PC-9 (cell line): Measurements from ENCODE around the gene PPA1. TPM values are rescaled to one million over a fixed set of nuclear protein-coding genes. Genes with fewer than 3 reads are reported as not detected.

ENCODE experiments used
- BruUV-seq: library from RNA; stranded (reverse); fragments of 400-500 nt; replicated peaks from 2 replicates; lab custom pipeline; 2021; lab: Mats Ljungman, UMichigan
- CTCF ChIA-PET: fragments of 300-600 bp; sonication (Branson Sonifier 250); formaldehyde crosslinking; loops from one replicate; lab custom pipeline; 2022; ENCODE audit warnings: antibody characterized with exemption; lab: Charles Lee
- POLR2A ChIA-PET: fragments of 300-600 bp; sonication (Branson Sonifier 250); formaldehyde crosslinking; loops from one replicate; lab custom pipeline; 2022; ENCODE audit warnings: antibody characterized with exemption; ENCODE audit not compliant: unreplicated experiment; lab: Charles Lee
- DNase-seq, 2 experiments: peaks; one replicate each; pipeline versions ENCODE4 v3.0.0 to v3.0.0-alpha.2; 2015 to 2022; ENCODE audit warnings: mixed read lengths in 1 of 2
- H2AFZ ChIP-seq: fragments of 200-600 bp; sonication (generic); 2 replicates; pipeline ENCODE4 v1.8.1; 2017; ENCODE audit warnings: antibody characterized with exemption
- H3F3A ChIP-seq: fragments of 200-600 bp; sonication (generic); 2 replicates; pipeline ENCODE4 v1.8.1; 2017; ENCODE audit warnings: antibody characterized with exemption, mild to moderate bottlenecking, low read depth; ENCODE audit not compliant: insufficient read depth
- H3K27ac ChIP-seq: fragments of 200-600 bp; sonication (generic); 2 replicates; pipeline ENCODE4 v1.6.1; 2016; ENCODE audit warnings: mixed run types
- H3K27me3 ChIP-seq: fragments of 200-600 bp; sonication (generic); 2 replicates; pipeline ENCODE4 v1.6.1; 2016; ENCODE audit warnings: low read depth, mixed run types; ENCODE audit not compliant: insufficient read depth
- H3K36me3 ChIP-seq: fragments of 200-600 bp; sonication (generic); 2 replicates; pipeline ENCODE4 v1.6.1; 2016; ENCODE audit warnings: low read depth, mixed run types
- H3K4me1 ChIP-seq: fragments of 200-600 bp; sonication (generic); replicated peaks from 2 replicates; pipeline ENCODE4 v1.6.1; 2016; ENCODE audit warnings: mixed run types; ENCODE audit not compliant: insufficient read depth
- H3K4me2 ChIP-seq: fragments of 200-600 bp; sonication (generic); 2 replicates; pipeline ENCODE4 v1.6.1; 2017; ENCODE audit warnings: mixed run types
- H3K4me3 ChIP-seq: fragments of 200-600 bp; sonication (generic); 2 replicates; pipeline ENCODE4 v1.6.1; 2016; ENCODE audit warnings: mixed run types
- H3K79me2 ChIP-seq: fragments of 200-600 bp; sonication (generic); 2 replicates; pipeline ENCODE4 v1.6.1; 2017; ENCODE audit warnings: low read depth, mixed run types
- H3K9me2 ChIP-seq: fragments of 200-600 bp; sonication (generic); 2 replicates; pipeline ENCODE4 v1.8.1; 2017; ENCODE audit warnings: mild to moderate bottlenecking; ENCODE audit not compliant: insufficient read depth
- H3K9me3 ChIP-seq: fragments of 200-600 bp; sonication (generic); 2 replicates; pipeline ENCODE4 v1.8.1; 2016; ENCODE audit warnings: low read depth; ENCODE audit not compliant: insufficient read depth
- H4K20me1 ChIP-seq: fragments of 200-600 bp; sonication (generic); 2 replicates; pipeline ENCODE4 v1.8.1; 2017; ENCODE audit not compliant: insufficient read depth
- CTCF ChIP-seq: fragments of 200-600 bp; sonication (generic); conservative IDR thresholded peaks from 2 replicates; pipeline ENCODE4 v1.6.1; 2017; ENCODE audit warnings: mixed run types, antibody characterized with exemption, mild to moderate bottlenecking, moderate library complexity
- EZH2 ChIP-seq: fragments of 200-600 bp; sonication (generic); IDR thresholded peaks from 2 replicates; pipeline ENCODE4 v1.8.0; 2017; ENCODE audit warnings: antibody characterized with exemption, low read depth
- intact Hi-C: fragments of 100-400 bp; cut with micrococcal nuclease; formaldehyde crosslinking; loops from one replicate; pipeline ENCODE4 v1.10.0; 2022; ENCODE audit not compliant: unreplicated experiment
- total RNA-seq: library from RNA; stranded (reverse); gene quantifications from 2 replicates; pipeline ENCODE4 v1.2.3, GENCODE V29; 2021

Gene PPA1
- total RNA-seq, 1 experiment from 2014 or later: 236 TPM

GRCh38 chr10:70269741-70270140 lies 36.5 kb upstream of the PPA1 start:
- no peak overlapping the region for H3K27ac ChIP-seq
- H3K27me3 ChIP-seq: no peaks in the 10 kb centered on the region
- no TSS peak for BruUV-seq
- TF ChIP-seq CTCF (no peak), EZH2 (no peak)
- H2AFZ ChIP-seq: no peak overlapping the region
- H3K79me2 ChIP-seq: no peaks in the 10 kb centered on the region
- peaks cover 14% of the 10 kb centered on the region for H3F3A ChIP-seq
- no peaks in the 10 kb centered on the region for H3K9me2 ChIP-seq
- no peaks in the 10 kb centered on the region for H4K20me1 ChIP-seq
- ChIA-PET CTCF (interaction anchor here (0.7 to 1.6 kb wide), 2 partner anchors 77 to 300 kb away, joined by 3 read pairs; no protein-coding TSS in a partner anchor), POLR2A (no interaction called here)
- no peak for DNase-seq
- H3K4me1 ChIP-seq: peaks cover 29% of the 10 kb centered on the region
- H3K4me2 ChIP-seq: no peak overlapping the region
- H3K9me3 ChIP-seq: no peaks in the 10 kb centered on the region; the same call in 1 of the 2 replicates
- intact Hi-C loops: no loop called here
- no peak overlapping the region for H3K4me3 ChIP-seq
- no peaks in the 10 kb centered on the region for H3K36me3 ChIP-seq

GRCh38 chr10:70268376-70268775 lies 35.1 kb upstream of the PPA1 start:
- BruUV-seq: no TSS peak
- no peak for DNase-seq
- Histone ChIP-seq H3K27me3 (no peaks in the 10 kb centered on the region), H3K36me3 (no peaks in the 10 kb centered on the region), H3K9me3 (no peaks in the 10 kb centered on the region; the same call in 1 of the 2 replicates), H3K79me2 (no peaks in the 10 kb centered on the region), H3F3A (peaks cover 14% of the 10 kb centered on the region), H3K9me2 (no peaks in the 10 kb centered on the region), H3K4me2 (no peak overlapping the region), H3K27ac (no peak overlapping the region), H3K4me1 (peaks cover 29% of the 10 kb centered on the region), H3K4me3 (no peak overlapping the region), H2AFZ (no peak overlapping the region), H4K20me1 (no peaks in the 10 kb centered on the region)
- POLR2A ChIA-PET: interaction anchor here (0.6 kb wide), 1 partner anchor 13 kb away, joined by 14 read pairs; no protein-coding TSS in a partner anchor
- CTCF ChIA-PET: interaction anchor here (1.3 kb wide), 1 partner anchor 47 kb away, joined by 4 read pairs; no protein-coding TSS in a partner anchor
- TF ChIP-seq CTCF (no peak), EZH2 (no peak)
- intact Hi-C loops: no loop called here

GRCh38 chr10:70267161-70267933 lies 34.1 kb upstream of the PPA1 start:
- ChIA-PET CTCF (interaction anchor here (0.8 to 1.3 kb wide), 4 partner anchors 9 to 46 kb away, joined by 3 to 4 read pairs (median 3); no protein-coding TSS in a partner anchor), POLR2A (interaction anchor here (0.5 to 0.7 kb wide), 3 partner anchors 46 to 562 kb away, joined by 4 to 5 read pairs (median 4); no protein-coding TSS in a partner anchor)
- Histone ChIP-seq H2AFZ (no peak overlapping the region), H3K9me2 (no peaks in the 10 kb centered on the region), H3K79me2 (no peaks in the 10 kb centered on the region), H3K4me2 (peak overlapping the region; percentile 1; the same call in 1 of the 2 replicates), H3K9me3 (no peaks in the 10 kb centered on the region), H3K27me3 (no peaks in the 10 kb centered on the region), H3F3A (peaks cover 14% of the 10 kb centered on the region), H4K20me1 (no peaks in the 10 kb centered on the region), H3K4me3 (no peak overlapping the region), H3K36me3 (no peaks in the 10 kb centered on the region), H3K27ac (peak overlapping the region; percentile 46), H3K4me1 (peaks cover 20% of the 10 kb centered on the region)
- intact Hi-C loops: no loop called here
- BruUV-seq: TSS peak; percentile 78
- DNase-seq: peak; percentile 66 to 93
- no peak for TF ChIP-seq EZH2
- TF ChIP-seq CTCF: peak; percentile 41
